Fibroblast of skin of left quadriceps (primary cell): ENCODE measurements around the gene FOXA1.

Experiments
- DNase-seq, 2 experiments: peaks; one replicate each; pipeline ENCODE4 v3.0.0-alpha.2; 2013; ENCODE audit warnings: low read depth in 2 of 2

The FOXA1 gene

GRCh38 chr14:37589715-37590427 lies 5.2 kb downstream of the FOXA1 start:
- no peak for DNase-seq

DNA sequence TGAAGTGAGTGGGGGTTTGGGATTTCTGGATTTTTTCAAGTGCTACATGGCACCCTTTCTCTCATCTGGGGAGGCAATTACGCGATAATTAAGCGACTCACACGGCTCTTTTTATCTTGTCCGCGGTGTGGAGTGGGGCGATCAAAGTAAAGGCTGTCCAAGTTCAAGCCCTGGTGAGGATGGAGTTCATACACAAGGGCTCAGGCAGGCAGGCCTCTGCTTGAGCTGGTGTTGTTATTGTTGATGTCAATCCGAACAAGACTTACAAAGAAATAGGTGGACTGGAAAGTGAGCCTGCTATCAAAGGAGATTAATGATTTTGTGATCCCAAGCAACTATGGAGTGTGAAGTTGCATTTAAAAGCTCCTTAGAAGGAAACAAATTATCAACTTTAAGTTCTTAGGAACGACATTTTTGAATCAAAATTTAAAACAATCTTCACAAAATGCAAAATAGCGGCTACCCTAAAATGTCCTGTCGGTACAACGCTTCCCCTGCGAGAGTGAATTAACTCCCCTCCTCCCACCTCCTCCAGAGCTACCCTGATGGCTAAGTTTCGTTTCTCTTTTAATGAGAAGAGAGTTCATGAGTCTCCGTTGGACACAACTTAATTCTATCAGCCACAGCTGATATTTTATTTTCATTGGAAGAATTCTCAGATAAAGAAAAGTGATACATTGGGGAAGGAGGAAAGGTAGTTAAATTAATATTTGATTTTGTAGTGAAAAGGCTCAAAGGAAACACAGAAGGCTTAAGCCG lies 5.9 kb downstream of the FOXA1 start:
- DNase-seq: no peak

DNA sequence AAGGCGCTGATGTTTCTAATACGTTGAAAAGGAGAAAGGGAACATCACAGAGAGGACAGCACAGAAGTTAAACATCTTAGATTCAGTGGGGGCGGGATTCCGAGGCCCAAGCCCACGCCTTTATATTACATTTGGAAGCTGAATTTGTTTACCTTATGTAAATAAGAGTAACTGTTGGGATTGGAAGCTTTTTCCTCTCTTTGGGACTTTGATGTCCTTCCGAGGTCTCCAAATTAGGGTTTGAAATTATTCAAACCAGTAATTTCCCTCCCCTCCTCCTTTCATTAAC lies 6.4 kb downstream of the FOXA1 start:
- no peak for DNase-seq

GRCh38 chr14:37587881-37588666 lies 7.0 kb downstream of the FOXA1 start:
- no peak for DNase-seq

GRCh38 chr14:37587131-37587803 lies 7.8 kb downstream of the FOXA1 start:
- DNase-seq: no peak

DNA sequence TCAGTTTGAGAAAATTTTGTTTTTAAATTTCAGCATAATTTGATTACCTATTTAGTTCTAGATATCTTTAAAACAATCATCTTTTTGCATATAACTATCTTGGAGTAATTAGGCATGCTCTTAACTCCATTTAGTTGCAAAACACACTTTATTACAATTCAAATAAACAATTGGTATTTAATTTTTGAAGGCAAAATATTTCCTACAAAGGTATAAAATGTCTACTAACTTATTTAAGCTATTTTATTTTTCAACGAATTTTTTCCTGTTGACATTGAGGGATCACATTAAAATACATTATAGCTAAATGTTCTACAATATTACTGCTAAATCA lies 8.3 kb downstream of the FOXA1 start:
- no peak for DNase-seq

- no peak for DNase-seq
Observed at GRCh38 chr14:37585971-37586796, 8.9 kb downstream of the FOXA1 start.

GRCh38 chr14:37585101-37585511 lies 9.9 kb downstream of the FOXA1 start:
- no peak for DNase-seq

DNA sequence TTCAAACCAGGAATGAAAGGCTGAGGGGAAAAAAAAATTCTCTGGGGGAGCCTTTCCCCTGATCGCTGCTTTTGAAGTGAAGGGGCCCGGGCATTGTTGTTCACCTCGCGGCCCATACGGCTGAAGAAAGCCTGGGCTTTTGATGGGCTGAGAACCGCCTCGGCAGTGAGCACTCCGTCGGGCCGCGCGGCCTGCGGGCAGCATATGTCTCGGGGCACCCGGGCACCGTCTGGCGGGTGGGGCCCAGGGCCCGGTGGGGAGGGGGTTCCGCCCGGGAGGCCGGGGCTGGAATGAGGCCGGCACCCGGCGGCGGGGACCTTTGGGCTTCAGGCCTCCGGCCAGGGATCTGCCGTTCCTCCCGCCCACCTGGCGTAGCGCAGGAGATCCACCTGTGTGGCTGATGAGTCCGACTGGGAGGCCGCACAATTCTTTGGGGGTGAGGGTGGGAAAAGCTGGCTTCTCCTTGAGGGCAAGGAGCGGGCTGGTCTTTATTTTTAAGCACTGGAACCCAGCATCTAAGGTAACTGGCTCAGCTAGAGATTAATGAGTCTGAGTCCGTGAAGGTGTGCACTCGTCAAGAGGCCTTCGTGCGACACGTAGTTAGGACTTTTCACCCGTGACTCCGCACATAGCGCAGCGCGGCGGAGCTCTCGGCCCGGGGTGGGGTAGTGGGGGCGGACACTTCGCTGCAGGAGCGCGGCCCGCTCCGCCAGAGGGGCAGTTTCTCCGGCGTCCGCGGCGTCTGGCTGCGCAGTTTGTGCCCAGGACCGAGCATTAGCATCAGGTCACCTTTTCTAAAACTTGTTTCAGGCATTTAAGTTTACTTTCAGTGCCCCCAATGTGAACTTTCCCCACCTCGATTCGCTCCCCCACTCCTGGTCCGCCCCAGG lies 10.6 kb downstream of the FOXA1 start:
- no peak for DNase-seq

GRCh38 chr14:37583358-37584210 lies 11.5 kb downstream of the FOXA1 start:
- no peak for DNase-seq

DNA sequence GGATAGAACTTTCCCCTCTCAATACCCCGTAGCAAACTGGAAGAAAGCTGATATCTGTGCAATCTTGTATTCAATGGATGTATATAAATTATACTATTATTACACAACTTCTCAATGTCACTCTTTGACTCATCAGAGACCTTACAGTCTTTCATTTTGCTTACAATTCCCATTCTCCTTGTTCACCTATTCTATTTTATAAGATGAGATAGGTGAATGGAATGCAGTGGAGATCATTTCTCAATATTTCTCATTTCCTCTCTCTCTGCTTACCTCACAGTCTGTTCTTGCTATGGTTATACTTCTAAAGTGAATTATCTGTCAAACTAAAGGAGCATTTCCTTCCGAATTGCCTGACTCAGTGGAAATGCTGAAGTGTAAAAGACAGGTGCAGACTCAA lies 14.9 kb downstream of the FOXA1 start:
- DNase-seq: no peak

DNA sequence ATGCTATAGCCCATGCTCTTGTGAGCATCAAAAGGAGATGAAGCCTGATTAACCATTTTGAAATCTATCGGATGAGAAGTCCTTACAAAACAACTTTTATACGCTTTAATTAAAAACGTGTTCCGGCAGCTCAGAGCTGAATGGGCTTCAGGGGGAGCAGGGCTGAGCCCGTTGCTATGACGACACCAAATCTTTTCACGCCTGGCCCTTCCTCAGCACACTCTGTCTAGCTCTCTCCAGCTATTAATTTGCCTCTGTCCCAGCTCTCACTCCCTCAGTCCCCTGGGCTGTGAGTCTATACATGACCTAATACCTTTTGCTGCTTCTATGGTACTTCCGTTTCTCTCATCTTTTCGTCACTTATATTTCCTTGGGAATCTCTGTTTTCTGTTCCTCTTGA lies 15.8 kb downstream of the FOXA1 start:
- no peak for DNase-seq

- no peak for DNase-seq
Observed at GRCh38 chr14:37573356-37573755, 21.7 kb downstream of the FOXA1 start.

- no peak for DNase-seq
Observed at GRCh38 chr14:37571391-37571790, 23.7 kb downstream of the FOXA1 start.

DNA sequence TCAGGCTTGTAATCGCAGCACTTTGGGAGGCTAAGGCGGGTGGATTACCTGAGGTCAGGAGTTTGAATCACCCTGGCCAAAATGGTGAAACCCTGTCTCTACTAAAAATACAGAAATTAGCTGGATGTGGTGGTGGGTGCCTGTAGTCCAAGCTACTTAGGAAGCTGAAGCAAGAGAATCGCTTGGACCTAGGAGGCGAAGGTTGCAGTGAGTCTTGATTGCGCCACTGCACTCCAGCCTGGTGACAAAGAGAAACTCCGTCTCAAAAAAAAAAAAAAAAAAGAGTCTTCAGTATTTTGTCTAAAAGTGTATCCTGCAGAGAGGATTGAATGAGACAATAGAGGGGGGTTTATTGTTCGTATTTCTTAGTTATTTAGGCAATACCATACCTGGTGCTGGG lies 25.3 kb downstream of the FOXA1 start:
- no peak for DNase-seq

DNA sequence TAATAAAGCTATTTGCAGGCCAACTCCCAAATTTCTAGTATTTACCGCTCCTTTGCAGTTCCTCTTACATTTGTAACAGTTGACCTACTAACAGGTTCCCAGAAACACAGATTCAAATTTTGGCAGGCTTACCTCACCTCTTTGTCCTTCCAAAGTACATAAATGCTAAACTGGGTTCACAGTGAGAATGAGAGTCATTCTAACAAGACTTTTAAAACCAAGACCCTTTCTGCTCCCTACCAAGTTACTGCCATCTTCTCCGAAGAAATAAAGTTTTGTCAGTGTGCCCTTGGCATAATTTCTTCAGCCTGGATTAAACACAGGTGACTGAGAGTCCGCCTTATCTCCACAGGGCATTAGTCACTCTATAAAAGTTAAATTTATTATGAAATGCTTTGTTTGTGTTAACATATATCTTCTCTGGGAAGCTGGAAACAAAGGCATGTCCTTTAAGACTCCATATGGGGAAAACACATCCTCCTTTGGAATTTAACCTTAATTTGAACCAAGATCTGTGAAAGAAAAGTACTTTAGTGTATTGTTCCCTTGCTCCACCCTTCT lies 28.2 kb downstream of the FOXA1 start:
- no peak for DNase-seq

- DNase-seq: no peak
Observed at GRCh38 chr14:37565550-37565949, 29.5 kb downstream of the FOXA1 start.

DNA sequence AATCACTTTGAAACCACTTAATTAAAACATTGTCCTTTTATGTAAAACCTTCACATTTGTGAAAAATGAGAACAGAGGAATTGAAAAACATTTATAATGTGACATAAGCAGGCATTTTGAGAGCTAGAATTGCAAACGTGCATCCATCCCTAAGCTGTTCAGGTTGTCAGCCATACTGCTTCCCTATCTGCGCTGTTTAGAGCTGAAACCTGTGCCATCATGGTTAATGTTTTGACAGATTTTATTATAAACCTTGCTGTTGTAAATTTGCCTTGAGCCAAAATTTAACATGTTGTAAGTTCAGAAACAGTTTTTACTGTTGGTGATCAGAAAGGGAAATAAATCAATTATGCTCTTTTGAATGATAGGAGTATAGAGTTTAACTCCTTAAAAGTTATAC lies 31.9 kb downstream of the FOXA1 start:
- DNase-seq: no peak

DNA sequence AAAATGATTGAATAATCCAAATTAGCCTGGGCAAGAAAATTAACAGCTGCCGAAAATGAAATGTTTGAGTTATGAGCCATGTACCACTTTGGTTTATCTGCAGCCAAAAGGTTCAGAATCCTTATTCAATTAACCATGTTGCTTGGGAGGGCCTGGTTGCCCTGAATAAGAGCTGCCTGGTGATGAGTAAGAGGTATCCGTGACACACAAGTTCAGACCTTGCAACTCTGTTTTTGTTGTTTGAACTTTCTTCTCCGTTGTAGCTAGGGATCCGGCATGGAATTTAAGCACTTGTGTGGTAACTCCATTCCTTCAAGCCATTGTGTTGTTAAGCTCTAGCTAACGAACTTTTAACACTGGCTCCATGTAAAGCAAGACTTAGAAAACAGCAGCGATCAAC lies 35.7 kb downstream of the FOXA1 start:
- no peak for DNase-seq
